K562 (cell line): ENCODE measurements around the gene ABHD8. TPM values are rescaled to one million over a fixed set of nuclear protein-coding genes. Genes with fewer than 3 reads are reported as not detected.

ENCODE experiments used
- DNMT1 ChIP-seq: fragments of 450-650 bp; IDR thresholded peaks from 2 replicates; pipeline ENCODE4 v1.6.1; 2016; ENCODE audit warnings: antibody characterized with exemption, mild to moderate bottlenecking
- FOXM1 ChIP-seq, 2 experiments: fragments of 450-650 bp in 1 of 2; sonication (generic) in 1 of 2; formaldehyde crosslinking in 1 of 2; IDR thresholded peaks; 2 replicates each; pipeline versions ENCODE4 v1.6.1 to v1.9.0; 2017 to 2022; ENCODE audit warnings: low read depth in 2 of 2, mild to moderate bottlenecking in 2 of 2, missing genetic modification reagents in 1 of 2, moderate library complexity in 1 of 2
- HOMEZ ChIP-seq: fragments of 250-450 bp; sonication (Bioruptor Pico); IDR thresholded peaks from 2 replicates; pipeline ENCODE4 v1.4.0; 2020; ENCODE audit warnings: mild to moderate bottlenecking, moderate library complexity
- ID3 ChIP-seq, 2 experiments: fragments of 250-450 bp in 1 of 2; fragments of 450-650 bp in 1 of 2; sonication (Bioruptor Pico) in 1 of 2; IDR thresholded peaks; 2 replicates each; pipeline versions ENCODE4 v1.6.1 to v1.8.0; 2016 to 2021; ENCODE audit warnings: mild to moderate bottlenecking in 2 of 2, moderate library complexity in 2 of 2, missing compliant biosample characterization in 1 of 2, missing genetic modification characterization in 1 of 2
- IRF1 ChIP-seq: sonication (generic); formaldehyde crosslinking; IDR thresholded peaks from 2 replicates; pipeline ENCODE4 v1.8.0; 2022; ENCODE audit warnings: missing genetic modification reagents, mild to moderate bottlenecking, borderline replicate concordance
- JUNB ChIP-seq: fragments of 450-650 bp; formaldehyde crosslinking; conservative IDR thresholded peaks from 2 replicates; pipeline ENCODE4 v1.4.0; 2020; ENCODE audit warnings: mild to moderate bottlenecking
- LARP7 ChIP-seq: fragments of 450-650 bp; IDR thresholded peaks from 2 replicates; pipeline ENCODE4 v1.6.1; 2016
- RFX1 ChIP-seq: fragments of 450-650 bp; IDR thresholded peaks from 2 replicates; pipeline ENCODE4 v1.6.1; 2016; ENCODE audit warnings: mild to moderate bottlenecking, moderate library complexity
- RFX7 ChIP-seq: fragments of 250-450 bp; sonication (Bioruptor Pico); IDR thresholded peaks from 2 replicates; pipeline ENCODE4 v1.5.1; 2021; ENCODE audit warnings: mild to moderate bottlenecking
- RREB1 ChIP-seq: fragments of 250-450 bp; sonication (Bioruptor Pico); IDR thresholded peaks from 2 replicates; pipeline ENCODE4 v1.4.0; 2020
- SAFB2 ChIP-seq: fragments of 200-400 bp; formaldehyde crosslinking; IDR thresholded peaks from 2 replicates; pipeline ENCODE4 v1.6.1; 2018; ENCODE audit warnings: borderline replicate concordance, low read length, low read depth, moderate library complexity; ENCODE audit not compliant: severe bottlenecking
- SMARCA4 ChIP-seq: fragments of 450-650 bp; IDR thresholded peaks from 2 replicates; pipeline ENCODE4 v1.6.1; 2016
- ZC3H8 ChIP-seq: fragments of 450-650 bp; IDR thresholded peaks from 2 replicates; pipeline ENCODE4 v1.6.1; 2017
- ZNF165 ChIP-seq: fragments of 250-450 bp; sonication (Bioruptor Pico); IDR thresholded peaks from 2 replicates; pipeline ENCODE4 v1.4.0; 2020; ENCODE audit warnings: borderline replicate concordance
- polyA plus RNA-seq, 8 experiments: library from polyadenylated mRNA; depleted of rRNA in 4 of 8; stranded (reverse) in 5 of 8; unstranded in 3 of 8; fragments of >200 nt; fragmentation: Nextera tagmentation in 2 of 8; fragmentation: Illumina TruSeq in 1 of 8; extraction: Ambion mirVana in 2 of 8; extraction: Trizol in 1 of 8; gene quantifications; 2 replicates each; pipeline versions ENCODE4 v1.2.1 to v1.2.3, GENCODE V29; 2011 to 2014; ENCODE audit warnings: inconsistent platforms in 1 of 8, missing spikeins in 1 of 8
- total RNA-seq, 7 experiments: library from RNA; depleted of rRNA in 6 of 7; stranded (reverse); fragments of >200 nt in 6 of 7; fragmentation: Illumina TruSeq in 2 of 7; extraction: Trizol in 2 of 7; gene quantifications; 2 replicates each; pipeline versions ENCODE4 v1.2.1 to v1.2.3, GENCODE V29; 2011 to 2021; ENCODE audit warnings: low replicate concordance in 1 of 7

ABHD8 gene
- total and polyA plus RNA-seq, 9 of the 15 experiments (the other 6 are each of a cell fraction or from before 2014, with no cell fraction given): 0.04 to 6.6 (median 2.0) TPM; not detected in 1

GRCh38 chr19:17334414-17335409 lies 31.5 kb upstream of the ABHD8 start, which contains the start of gene ANO8 (continued):
- TF ChIP-seq SAFB2: no peak
- TF ChIP-seq RREB1 (CRISPR knock-in tag): peak; percentile 82
- no peak for TF ChIP-seq ZC3H8
- no peak for TF ChIP-seq HOMEZ (CRISPR knock-in tag)
- no peak for TF ChIP-seq RFX1
- no peak for TF ChIP-seq ID3 (CRISPR knock-in tag; IDR thresholded peaks at IDR 0.05)
- peak; percentile 86 for TF ChIP-seq ID3 (tag; IDR thresholded peaks at IDR 0.05)
- no peak for TF ChIP-seq SMARCA4
- TF ChIP-seq RFX7: no peak
- TF ChIP-seq LARP7: no peak
- no peak for TF ChIP-seq ZNF165 (CRISPR knock-in tag)
- peak; percentile 85 for TF ChIP-seq FOXM1 (IDR thresholded peaks at IDR 0.05; ENCODE audit: low read depth)
- TF ChIP-seq FOXM1 (CRISPR knock-in tag; IDR thresholded peaks at IDR 0.05; ENCODE audit: low read depth): no peak
- TF ChIP-seq DNMT1: no peak
- TF ChIP-seq IRF1: no peak
- TF ChIP-seq JUNB: no peak
